HAP-1 (cell line): ENCODE measurements around the gene ATP10D.
"Not testable (repeated sequence)": the region's sequence is repeated elsewhere in the genome, so short reads cannot be mapped to it uniquely, and the experiment has no call there.

Experiments
- DNase-seq, 2 experiments: peaks; one replicate each; pipeline ENCODE4 v3.0.0-alpha.2; 2016 to 2020; ENCODE audit warnings: low spot score in 2 of 2
- H3K27me3 ChIP-seq: fragments of 250-450 bp; sonication (Bioruptor Pico); 2 replicates; pipeline ENCODE4 v1.5.1; 2020; ENCODE audit warnings: low read depth, mild to moderate bottlenecking, moderate library complexity
- H3K36me3 ChIP-seq: fragments of 250-450 bp; sonication (Bioruptor Pico); replicated peaks from 2 replicates; pipeline ENCODE4 v1.5.1; 2020; ENCODE audit warnings: mild to moderate bottlenecking
- H3K4me1 ChIP-seq: fragments of 250-450 bp; sonication (Bioruptor Pico); 2 replicates; pipeline ENCODE4 v1.5.1; 2020; ENCODE audit warnings: mild to moderate bottlenecking
- H3K4me3 ChIP-seq: fragments of 250-450 bp; sonication (Bioruptor Pico); 2 replicates; pipeline ENCODE4 v1.5.1; 2020; ENCODE audit warnings: mild to moderate bottlenecking, moderate library complexity
- H3K9me3 ChIP-seq: fragments of 250-450 bp; sonication (Bioruptor Pico); 2 replicates; pipeline ENCODE4 v1.5.1; 2020; ENCODE audit warnings: mild to moderate bottlenecking, moderate library complexity
- in situ Hi-C: fragments of 300-500 bp; cut with MboI; formaldehyde crosslinking; loops from 3 replicates; pipeline ENCODE4 v1.14.3; 2020; ENCODE audit warnings: low sequenced_read_pairs, inconsistent platforms, mixed read lengths

Gene ATP10D

DNA sequence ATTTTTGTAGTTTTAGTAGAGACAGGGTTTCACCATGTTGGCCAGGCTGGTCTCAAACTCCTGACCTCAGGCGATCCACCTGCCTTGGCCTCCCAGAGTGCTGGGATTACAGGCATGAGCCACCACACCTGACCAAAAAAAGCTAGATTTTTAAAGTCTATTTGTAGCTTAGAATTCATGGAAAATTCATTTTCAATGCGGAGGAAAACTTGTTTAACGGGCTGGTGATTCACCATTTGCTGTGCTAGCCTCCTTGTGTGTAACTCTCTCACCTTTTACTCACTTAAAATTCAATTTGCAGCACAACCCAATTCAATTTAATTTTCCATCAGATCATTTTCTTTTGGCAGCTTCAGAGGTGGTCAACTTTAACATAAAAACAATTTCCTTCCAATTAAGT lies 70.8 kb downstream of the ATP10D start:
- H3K4me1 ChIP-seq, H3K9me3 ChIP-seq, H3K4me3 ChIP-seq, in situ Hi-C loops, DNase-seq, H3K27me3 ChIP-seq: not testable (repeated sequence)
- peaks cover 64% of the 10 kb centered on the region for H3K36me3 ChIP-seq

DNA sequence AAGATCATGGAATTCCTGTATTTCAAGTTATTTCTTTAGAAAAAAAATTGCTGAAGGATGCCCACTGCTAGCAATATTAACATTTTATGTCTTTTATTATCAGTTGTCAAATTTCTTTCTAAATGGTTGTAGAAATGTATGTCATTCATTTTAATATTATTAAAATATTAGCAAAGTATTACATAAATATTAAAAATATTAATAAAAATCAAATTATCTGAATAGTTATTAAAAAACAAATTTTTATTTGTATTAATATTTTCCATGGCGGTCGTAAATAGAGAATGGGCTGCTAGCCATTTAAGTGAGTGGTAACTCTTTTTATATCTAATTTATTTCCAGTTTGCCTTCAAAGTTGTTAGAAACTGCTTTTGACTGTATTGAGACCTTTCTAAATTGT lies 72.2 kb downstream of the ATP10D start:
- H3K27me3 ChIP-seq = no peaks in the 10 kb centered on the region
- no peak overlapping the region for H3K4me3 ChIP-seq
- in situ Hi-C loops = no loop called here
- H3K36me3 ChIP-seq = peaks cover 66% of the 10 kb centered on the region
- H3K4me1 ChIP-seq = no peaks in the 10 kb centered on the region
- H3K9me3 ChIP-seq = no peaks in the 10 kb centered on the region
- DNase-seq = no peak

DNA sequence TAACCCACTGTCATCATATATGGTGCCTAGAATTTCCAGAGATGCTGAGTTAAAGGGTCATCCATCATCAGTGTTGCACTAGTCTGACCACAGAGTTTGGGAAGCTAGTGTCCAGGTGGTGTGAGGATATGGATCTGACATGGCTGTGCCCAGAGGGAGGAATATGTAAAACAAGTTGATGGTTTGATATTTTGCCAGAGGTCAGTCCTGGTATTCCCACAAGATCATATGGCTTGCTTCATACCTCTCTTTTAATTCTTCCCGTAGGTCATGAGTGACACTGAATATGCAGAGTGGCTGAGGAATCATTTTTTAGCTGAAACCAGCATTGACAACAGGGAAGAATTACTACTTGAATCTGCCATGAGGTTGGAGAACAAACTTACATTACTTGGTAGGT lies 75.6 kb downstream of the ATP10D start:
- Histone ChIP-seq H3K9me3 (no peaks in the 10 kb centered on the region), H3K4me1 (no peaks in the 10 kb centered on the region; the same call in 1 of the 2 replicates), H3K27me3 (no peaks in the 10 kb centered on the region), H3K36me3 (peaks cover 42% of the 10 kb centered on the region), H3K4me3 (no peak overlapping the region)
- in situ Hi-C loops = no loop called here
- no peak for DNase-seq

DNA sequence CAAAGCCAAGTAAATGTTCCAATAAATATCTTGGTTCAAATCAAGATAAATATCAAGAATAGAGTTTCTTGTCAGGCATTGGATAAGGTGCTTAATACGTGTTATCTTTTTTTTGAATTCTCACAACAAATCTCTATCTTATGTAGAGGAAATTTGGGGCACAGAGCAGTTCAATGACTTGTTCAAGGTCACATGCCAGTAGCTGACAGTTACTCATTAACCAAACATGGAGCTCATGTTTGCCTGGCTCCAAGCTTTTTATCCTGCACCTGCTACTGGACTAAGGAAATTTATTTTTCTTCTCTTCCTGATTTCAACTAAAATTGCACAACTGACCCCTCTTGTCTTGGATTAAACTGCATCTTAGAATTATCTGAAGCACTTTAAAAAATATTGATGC lies 76.3 kb downstream of the ATP10D start:
- in situ Hi-C loops = no loop called here
- DNase-seq = no peak
- no peaks in the 10 kb centered on the region for H3K27me3 ChIP-seq
- H3K4me1 ChIP-seq = no peaks in the 10 kb centered on the region; the same call in 1 of the 2 replicates
- H3K4me3 ChIP-seq = no peak overlapping the region
- H3K36me3 ChIP-seq = peaks cover 45% of the 10 kb centered on the region
- H3K9me3 ChIP-seq = no peaks in the 10 kb centered on the region

DNA sequence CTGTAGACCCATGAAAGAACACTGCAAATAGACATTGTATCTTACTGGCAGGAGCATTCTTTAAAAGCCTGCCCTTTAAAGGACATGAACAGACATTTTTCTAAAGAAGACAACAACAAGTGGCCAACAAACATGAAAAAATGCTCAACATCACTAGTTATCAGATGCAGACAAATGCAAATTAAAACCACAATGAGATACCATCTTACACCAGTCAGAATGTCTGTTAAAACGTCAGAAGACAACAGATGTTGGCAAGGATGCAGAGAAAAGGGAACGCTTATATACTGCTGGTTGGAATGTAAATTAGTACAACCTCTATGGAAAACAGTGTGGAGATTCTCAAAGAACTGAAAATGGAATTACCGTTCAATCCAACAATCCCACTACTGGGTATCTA lies 77.2 kb downstream of the ATP10D start:
- Histone ChIP-seq H3K4me1 (no peaks in the 10 kb centered on the region; the same call in 1 of the 2 replicates), H3K27me3 (no peaks in the 10 kb centered on the region), H3K4me3 (no peak overlapping the region), H3K9me3 (no peaks in the 10 kb centered on the region), H3K36me3 (peaks cover 53% of the 10 kb centered on the region)
- in situ Hi-C loops = no loop called here
- DNase-seq = no peak

DNA sequence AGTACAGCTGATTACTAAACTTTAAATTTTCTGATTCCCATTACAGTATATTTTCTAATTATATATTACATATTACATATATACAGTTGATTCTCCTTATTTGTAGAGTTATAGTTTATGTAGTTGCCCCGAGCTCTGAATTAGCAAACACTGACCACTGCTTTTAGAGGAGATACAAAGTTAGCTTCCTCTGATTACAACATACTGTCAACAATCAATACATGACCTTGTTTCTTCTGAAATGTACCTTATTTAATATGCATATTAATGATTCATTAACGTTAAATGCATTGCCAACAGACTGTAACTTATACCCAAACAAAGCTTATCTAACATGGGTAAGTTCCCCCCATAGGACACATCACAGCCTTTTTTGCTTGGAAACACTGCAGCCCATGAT lies 81.5 kb downstream of the ATP10D start:
- peaks cover 54% of the 10 kb centered on the region for H3K36me3 ChIP-seq
- H3K9me3 ChIP-seq = no peaks in the 10 kb centered on the region
- no peaks in the 10 kb centered on the region; the same call in 1 of the 2 replicates for H3K4me1 ChIP-seq
- no peak for DNase-seq
- H3K4me3 ChIP-seq = no peak overlapping the region
- in situ Hi-C loops = no loop called here
- H3K27me3 ChIP-seq = no peaks in the 10 kb centered on the region

DNA sequence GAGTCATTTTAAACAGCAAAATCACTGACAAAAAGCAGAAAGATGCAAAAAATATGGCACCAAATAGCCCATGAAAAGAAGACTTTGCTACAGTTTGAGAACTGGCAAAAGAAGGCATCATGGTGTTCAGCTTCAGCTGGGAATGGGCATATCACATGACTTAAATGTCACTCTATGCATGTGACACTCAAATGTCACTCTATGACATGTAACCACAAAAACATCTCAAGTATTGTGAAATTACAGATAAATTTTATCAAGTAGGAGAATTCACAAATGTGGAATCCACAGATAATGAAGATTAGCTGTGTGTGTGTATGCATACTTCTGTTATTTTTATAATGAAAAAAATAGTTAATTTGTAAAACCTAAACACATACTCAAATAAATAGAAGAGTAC lies 81.9 kb downstream of the ATP10D start:
- DNase-seq = no peak
- in situ Hi-C loops = no loop called here
- Histone ChIP-seq H3K27me3 (no peaks in the 10 kb centered on the region), H3K9me3 (no peaks in the 10 kb centered on the region), H3K4me1 (no peaks in the 10 kb centered on the region; the same call in 1 of the 2 replicates), H3K4me3 (no peak overlapping the region), H3K36me3 (peaks cover 52% of the 10 kb centered on the region)

DNA sequence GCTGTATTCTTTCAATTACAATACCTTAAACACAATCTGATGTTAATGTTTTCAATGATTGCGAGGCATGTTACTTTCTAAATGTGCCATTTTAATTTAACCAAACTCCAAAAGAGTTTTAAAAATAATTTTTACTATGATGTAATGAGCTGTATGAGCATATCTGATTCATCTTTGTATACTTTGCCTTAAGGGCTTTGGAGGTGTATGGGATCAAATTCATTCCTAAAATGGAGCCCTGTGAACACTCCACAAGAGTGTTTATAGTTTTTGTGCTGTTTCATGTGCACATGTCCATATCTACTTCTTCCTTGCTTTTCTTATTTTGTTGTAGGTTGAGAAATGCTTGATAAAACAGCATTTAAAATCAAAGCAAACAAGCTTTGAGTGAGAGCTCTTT lies 82.4 kb downstream of the ATP10D start:
- DNase-seq = no peak
- Histone ChIP-seq H3K4me1 (no peaks in the 10 kb centered on the region; the same call in 1 of the 2 replicates), H3K36me3 (peaks cover 57% of the 10 kb centered on the region), H3K4me3 (no peak overlapping the region), H3K9me3 (no peaks in the 10 kb centered on the region), H3K27me3 (no peaks in the 10 kb centered on the region)
- in situ Hi-C loops = no loop called here

DNA sequence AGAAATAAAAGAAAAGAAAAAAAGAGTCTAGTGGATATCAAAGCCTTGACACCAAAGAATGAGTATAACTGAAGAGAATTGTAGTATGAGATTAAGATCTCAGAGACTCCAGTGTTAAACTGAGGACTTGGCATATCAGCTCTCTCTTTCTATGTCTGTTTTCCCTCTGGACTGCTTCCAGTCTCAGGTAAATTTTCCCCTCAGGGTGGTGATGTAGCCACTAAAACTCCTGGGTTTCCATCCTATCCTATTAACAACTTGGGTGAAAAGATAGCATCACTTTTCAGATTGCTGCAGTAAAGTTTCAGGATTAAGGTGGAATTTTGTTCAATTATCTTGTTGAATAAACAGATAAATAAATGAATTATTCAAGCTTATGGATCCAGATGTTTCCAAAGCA lies 85.7 kb downstream of the ATP10D start:
- Histone ChIP-seq H3K4me1 (no peaks in the 10 kb centered on the region), H3K4me3 (no peak overlapping the region), H3K27me3 (no peaks in the 10 kb centered on the region), H3K36me3 (peaks cover 78% of the 10 kb centered on the region), H3K9me3 (no peaks in the 10 kb centered on the region)
- in situ Hi-C loops = no loop called here
- DNase-seq = no peak

DNA sequence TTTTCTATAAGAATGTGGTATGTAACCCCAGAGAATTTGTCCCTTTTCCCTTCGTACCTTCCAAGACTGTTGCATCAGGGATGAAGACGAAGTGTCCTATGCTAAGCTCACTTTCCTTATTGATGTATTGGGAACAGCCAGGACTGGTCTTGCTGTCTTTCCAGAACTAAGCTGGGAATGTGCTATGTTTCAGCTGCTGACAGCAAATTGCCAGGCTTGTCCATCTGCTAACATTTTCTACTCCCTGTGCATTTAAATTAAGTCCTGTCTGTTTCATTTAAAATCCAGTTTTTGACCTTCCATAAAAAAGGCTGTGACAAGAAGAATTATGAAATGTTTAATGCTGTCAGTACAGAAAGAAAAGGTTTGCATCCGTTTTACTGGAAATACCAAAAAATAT lies 87.9 kb downstream of the ATP10D start:
- H3K27me3 ChIP-seq = no peaks in the 10 kb centered on the region
- DNase-seq = no peak
- in situ Hi-C loops = no loop called here
- H3K36me3 ChIP-seq = peaks cover 82% of the 10 kb centered on the region
- H3K9me3 ChIP-seq = no peaks in the 10 kb centered on the region
- H3K4me3 ChIP-seq = no peak overlapping the region
- H3K4me1 ChIP-seq = no peaks in the 10 kb centered on the region

DNA sequence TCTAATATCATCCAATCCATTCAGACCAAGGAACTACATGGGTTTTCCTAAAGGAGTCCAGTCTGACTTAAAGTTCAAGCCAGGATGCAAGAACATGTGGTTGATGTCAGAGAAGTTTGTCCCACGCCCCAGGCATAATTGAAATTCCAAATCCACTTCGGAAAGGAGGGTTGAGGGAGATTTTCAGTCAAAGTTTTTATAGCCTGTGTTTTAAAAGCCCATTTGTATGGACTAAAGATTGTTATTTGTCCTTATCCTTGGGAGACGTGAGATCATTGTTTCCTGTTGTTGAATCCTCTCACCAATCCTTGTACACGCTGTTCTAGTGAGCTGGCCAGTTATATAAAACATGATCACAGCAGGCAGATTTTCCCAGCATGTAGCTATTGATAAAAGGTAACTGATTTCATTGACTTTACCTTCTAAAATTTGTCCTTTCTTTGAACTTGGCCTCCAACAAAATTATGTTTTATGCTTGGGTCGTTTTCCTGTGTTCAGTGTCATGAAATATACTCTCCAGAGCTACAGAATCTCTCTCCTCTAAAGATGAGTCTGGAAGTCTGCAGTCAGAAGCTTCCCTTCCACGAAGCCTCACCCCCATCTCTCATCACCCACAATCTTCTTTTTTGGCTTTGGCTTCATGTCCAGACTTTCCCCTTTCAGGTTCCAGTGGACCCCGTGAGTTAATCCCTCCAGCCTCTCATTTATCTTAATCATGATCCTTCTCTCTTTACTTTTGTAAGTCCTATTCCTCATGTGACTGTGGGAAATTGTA lies 92.9 kb downstream of the ATP10D start:
- in situ Hi-C loops = no loop called here
- Histone ChIP-seq H3K9me3 (no peaks in the 10 kb centered on the region), H3K4me3 (no peak overlapping the region), H3K27me3 (no peaks in the 10 kb centered on the region), H3K36me3 (peaks cover 82% of the 10 kb centered on the region), H3K4me1 (no peaks in the 10 kb centered on the region)
- no peak for DNase-seq

DNA sequence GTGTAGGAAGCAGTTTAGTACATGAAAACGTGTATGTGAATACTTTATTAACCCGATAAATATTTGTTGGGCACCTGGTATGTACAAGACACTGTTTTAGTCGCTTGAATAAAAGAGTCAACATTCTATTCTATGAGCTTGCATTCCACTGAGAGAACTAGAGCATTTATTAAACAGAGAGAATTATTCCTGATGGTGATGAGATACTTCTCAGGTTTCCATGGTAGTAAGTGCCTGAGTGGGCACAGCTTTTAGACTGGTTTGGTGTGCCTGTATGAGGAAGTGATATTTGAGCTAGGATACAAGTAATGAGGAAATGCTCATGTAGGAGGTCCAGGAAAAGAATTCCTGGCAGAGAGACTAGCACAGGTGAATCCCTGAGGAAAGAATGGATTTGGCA lies 94.2 kb downstream of the ATP10D start:
- Histone ChIP-seq H3K27me3 (no peaks in the 10 kb centered on the region), H3K4me1 (no peaks in the 10 kb centered on the region), H3K36me3 (peaks cover 81% of the 10 kb centered on the region), H3K4me3 (no peak overlapping the region), H3K9me3 (no peaks in the 10 kb centered on the region)
- in situ Hi-C loops = no loop called here
- DNase-seq = no peak

DNA sequence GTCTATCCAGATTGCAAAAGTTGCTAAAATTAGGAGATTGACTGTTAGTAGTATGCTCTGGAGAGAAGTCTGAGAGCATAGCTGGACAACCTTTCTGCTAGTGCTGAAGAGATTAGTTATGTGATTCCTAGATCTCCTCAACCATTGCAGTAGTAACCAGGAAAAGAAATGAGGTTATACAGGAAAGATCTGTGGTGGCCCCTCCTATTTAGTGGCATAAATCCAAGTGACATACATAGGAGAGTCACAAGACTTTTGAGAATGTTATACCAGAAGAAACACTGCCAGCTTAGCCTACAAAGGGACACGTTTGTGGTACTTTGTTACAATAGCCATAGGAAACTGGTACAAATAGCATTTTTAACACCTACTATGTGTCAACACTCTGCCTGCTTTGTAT lies 105.2 kb downstream of the ATP10D start:
- Histone ChIP-seq H3K4me1 (no peaks in the 10 kb centered on the region), H3K27me3 (no peaks in the 10 kb centered on the region), H3K9me3 (no peaks in the 10 kb centered on the region), H3K4me3 (no peak overlapping the region), H3K36me3 (peaks cover 78% of the 10 kb centered on the region)
- in situ Hi-C loops = no loop called here
- DNase-seq = no peak

DNA sequence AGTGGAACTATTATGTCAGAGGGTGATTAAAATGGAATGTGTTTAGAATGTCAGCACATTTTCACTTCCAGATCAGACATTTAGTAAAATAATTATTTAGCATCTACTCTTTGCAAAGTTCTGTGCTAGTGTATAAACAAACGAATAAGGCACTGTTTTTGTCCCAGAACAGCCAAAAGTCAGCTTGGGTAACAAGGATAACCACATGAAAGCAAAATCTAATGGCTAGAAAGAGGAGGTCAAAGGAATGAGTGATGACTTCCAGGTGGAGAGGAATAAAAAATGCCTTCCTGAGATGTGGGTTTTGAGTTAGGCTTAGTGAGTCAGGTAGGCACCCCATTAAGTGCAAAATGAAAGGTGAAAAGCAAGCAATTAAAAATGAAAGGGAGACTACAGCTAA lies 112.6 kb downstream of the ATP10D start:
- no peak for DNase-seq
- H3K9me3 ChIP-seq = no peaks in the 10 kb centered on the region
- no peaks in the 10 kb centered on the region for H3K27me3 ChIP-seq
- in situ Hi-C loops = no loop called here
- H3K4me3 ChIP-seq = no peak overlapping the region
- H3K36me3 ChIP-seq = peaks cover 16% of the 10 kb centered on the region
- H3K4me1 ChIP-seq = no peaks in the 10 kb centered on the region

DNA sequence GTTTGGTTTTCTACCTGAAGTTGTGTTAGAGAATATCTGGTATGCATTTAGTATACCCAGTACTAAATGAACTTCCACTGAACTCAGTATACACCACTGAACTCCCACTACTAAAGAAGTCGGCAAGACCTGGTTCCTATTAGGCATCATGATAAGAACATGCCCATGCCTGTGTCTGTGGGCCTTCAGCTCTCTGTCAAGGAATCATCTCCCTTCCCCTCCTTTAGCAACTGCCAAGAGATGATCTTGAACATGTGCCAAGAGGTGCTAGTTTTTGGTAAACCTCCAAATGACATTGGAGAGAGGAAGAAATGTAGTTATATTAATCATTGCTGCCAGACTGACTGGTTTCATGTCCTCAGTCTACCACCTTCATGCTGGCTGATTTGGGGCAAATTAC lies 113.2 kb downstream of the ATP10D start:
- Histone ChIP-seq H3K4me1 (no peaks in the 10 kb centered on the region), H3K9me3 (no peaks in the 10 kb centered on the region), H3K4me3 (no peak overlapping the region), H3K36me3 (peaks cover 10% of the 10 kb centered on the region; the same call in 1 of the 2 replicates), H3K27me3 (no peaks in the 10 kb centered on the region)
- in situ Hi-C loops = no loop called here
- no peak for DNase-seq
